K562 (cell line): ENCODE measurements around the gene RIT2. TPM values are rescaled to one million over a fixed set of nuclear protein-coding genes. Genes with fewer than 3 reads are reported as not detected.

ENCODE experiments used
- ATAC-seq: fragments of 200-7000 bp; cut with Tn5 transposase; 3 replicates; pipeline ENCODE4 v1.9.1; 2020; ENCODE audit warnings: moderate library complexity
- BruUV-seq: library from RNA; stranded (reverse); fragments of 400-500 nt; replicated peaks from 2 replicates; lab custom pipeline; 2021; lab: Mats Ljungman, UMichigan
- CTCF ChIA-PET: fragments of 300-600 bp; formaldehyde crosslinking; extraction: SDS; loops from one replicate; lab custom pipeline; 2021; ENCODE audit warnings: low intra/inter-chr PET ratio; lab: Yijun Ruan, JAX
- POLR2A ChIA-PET: fragments of 300-600, 350-650 bp; sonication (Branson Sonifier 250); formaldehyde crosslinking; extraction: SDS; loops from one replicate; lab custom pipeline; 2021; ENCODE audit warnings: antibody characterized with exemption, inconsistent platforms; lab: Yijun Ruan, JAX
- DNase-seq, 4 experiments: peaks; one replicate each; pipeline versions ENCODE4 v3.0.0 to v3.0.0-alpha.2; 2011 to 2018; ENCODE audit warnings: low spot score in 3 of 4, mixed read lengths in 3 of 4; ENCODE audit errors: extremely low read depth in 1 of 4
- FAIRE-seq: peaks from 2 replicates; lab custom pipeline; 2011; peaks lifted over from hg19 to GRCh38; lab: Jason Lieb, UNC
- H2AFZ ChIP-seq: 2 replicates; pipeline ENCODE4 v1.6.0; 2011; ENCODE audit warnings: low read depth, low read length, control low read depth, inconsistent platforms
- H3K27ac ChIP-seq: fragments of 200-600 bp; 3 replicates; pipeline ENCODE4 v1.8.0; 2011; ENCODE audit warnings: low read depth, mild to moderate bottlenecking, control low read depth, inconsistent platforms, low read length, moderate library complexity, mixed read lengths; ENCODE audit errors: extremely low read depth
- H3K27me3 ChIP-seq, 2 experiments: fragments of 300-600 bp in 1 of 2; 2 replicates in 1 of 2; 3 replicates in 1 of 2; pipeline versions ENCODE4 v1.6.0 to v1.8.0; 2011; ENCODE audit warnings: inconsistent platforms in 2 of 2, low read length in 2 of 2, mild to moderate bottlenecking in 1 of 2, mixed read lengths in 1 of 2, moderate library complexity in 1 of 2; ENCODE audit not compliant: control insufficient read depth in 2 of 2, insufficient read depth in 2 of 2
- H3K36me3 ChIP-seq: fragments of 300-600 bp; 3 replicates; pipeline ENCODE4 v1.8.0; 2011; ENCODE audit warnings: mild to moderate bottlenecking, low read length, inconsistent platforms; ENCODE audit not compliant: control insufficient read depth, insufficient read depth
- H3K4me1 ChIP-seq, 2 experiments: fragments of 200-600 bp in 1 of 2; replicated peaks in 1 of 2; 2 replicates in 1 of 2; 3 replicates in 1 of 2; pipeline versions ENCODE4 v1.5.1 to v1.8.0; 2011; ENCODE audit warnings: inconsistent platforms in 2 of 2, low read length in 2 of 2, mild to moderate bottlenecking in 1 of 2, mixed read lengths in 1 of 2, moderate library complexity in 1 of 2; ENCODE audit not compliant: control insufficient read depth in 2 of 2, insufficient read depth in 2 of 2
- H3K4me2 ChIP-seq: 2 replicates; pipeline ENCODE4 v1.6.1; 2011; ENCODE audit warnings: low read length, control low read depth, inconsistent platforms, mixed read lengths; ENCODE audit not compliant: insufficient read depth
- H3K4me3 ChIP-seq: fragments of 200-600 bp; sonication (generic), shearing (Covaris generic); 2 replicates; pipeline ENCODE4 v1.5.1; 2016; ENCODE audit warnings: control low read depth, inconsistent platforms
- H3K79me2 ChIP-seq: fragments of 200-600 bp; 3 replicates; pipeline ENCODE4 v1.8.0; 2011; ENCODE audit warnings: low read length, inconsistent platforms; ENCODE audit not compliant: control insufficient read depth, insufficient read depth
- H3K9ac ChIP-seq, 2 experiments: 2 replicates each; pipeline versions ENCODE4 v1.6.0 to v1.6.1; 2011; ENCODE audit warnings: low read depth in 2 of 2, low read length in 2 of 2, control low read depth in 1 of 2, inconsistent platforms in 1 of 2, mild to moderate bottlenecking in 1 of 2, mixed read lengths in 1 of 2; ENCODE audit not compliant: insufficient read depth in 1 of 2
- H3K9me1 ChIP-seq: one replicate; pipeline ENCODE4 v1.6.0; 2011; ENCODE audit warnings: inconsistent platforms, mild to moderate bottlenecking, low read length, moderate library complexity; ENCODE audit not compliant: control insufficient read depth, insufficient read depth
- H3K9me3 ChIP-seq: replicated peaks from 2 replicates; pipeline ENCODE4 v1.5.1; 2011; ENCODE audit warnings: low read depth, low read length, inconsistent platforms; ENCODE audit not compliant: control insufficient read depth, insufficient read depth
- H4K20me1 ChIP-seq: replicated peaks from 2 replicates; pipeline ENCODE4 v1.6.1; 2011; ENCODE audit warnings: low read length, inconsistent platforms, mixed read lengths; ENCODE audit not compliant: control insufficient read depth, insufficient read depth
- ELK1 ChIP-seq: sonication (generic); formaldehyde crosslinking; IDR thresholded peaks from 2 replicates; pipeline ENCODE4 v1.8.1; 2022; ENCODE audit warnings: missing genetic modification reagents
- GTF3C2 ChIP-seq: IDR thresholded peaks from 3 replicates; pipeline ENCODE4 v1.6.1; 2011; ENCODE audit warnings: borderline replicate concordance, mild to moderate bottlenecking, moderate library complexity; ENCODE audit not compliant: insufficient read length; ENCODE audit errors: extremely low read depth
- HNRNPH1 ChIP-seq: fragments of 200-400 bp; formaldehyde crosslinking; optimal IDR thresholded peaks from 2 replicates; pipeline ENCODE3; 2017; ENCODE audit warnings: low read depth, mild to moderate bottlenecking, low read length, moderate library complexity
- HNRNPK ChIP-seq: fragments of 200-400 bp; formaldehyde crosslinking; IDR thresholded peaks from one replicate; pipeline ENCODE4 v1.6.1; 2018; ENCODE audit warnings: mild to moderate bottlenecking, low read depth, low read length; ENCODE audit not compliant: poor library complexity, severe bottlenecking
- HNRNPUL1 ChIP-seq: fragments of 200-400 bp; formaldehyde crosslinking; IDR thresholded peaks from 2 replicates; pipeline ENCODE4 v1.6.1; 2017; ENCODE audit warnings: low read length
- KLF6 ChIP-seq: fragments of 250-450 bp; sonication (Bioruptor Pico); IDR thresholded peaks from 2 replicates; pipeline ENCODE4 v1.4.0; 2020; ENCODE audit warnings: mild to moderate bottlenecking, moderate library complexity, borderline replicate concordance
- PCBP2 ChIP-seq: fragments of 200-400 bp; formaldehyde crosslinking; IDR thresholded peaks from 2 replicates; pipeline ENCODE4 v1.6.1; 2018; ENCODE audit warnings: low read length, low read depth, mild to moderate bottlenecking, moderate library complexity; ENCODE audit not compliant: poor library complexity, severe bottlenecking
- RNF219 ChIP-seq: fragments of 250-450 bp; sonication (Bioruptor Pico); IDR thresholded peaks from 2 replicates; pipeline ENCODE4 v1.5.0; 2022; ENCODE audit warnings: mild to moderate bottlenecking
- TFAM ChIP-seq: fragments of 250-450 bp; sonication (Bioruptor Pico); conservative IDR thresholded peaks from 2 replicates; pipeline ENCODE4 v1.5.0; 2021; ENCODE audit warnings: mild to moderate bottlenecking, moderate library complexity
- XRCC3 ChIP-seq: fragments of 450-650 bp; IDR thresholded peaks from 2 replicates; pipeline ENCODE4 v1.6.1; 2017; ENCODE audit warnings: mild to moderate bottlenecking, moderate library complexity
- ZNF197 ChIP-seq: fragments of 200-800 bp; sonication (Bioruptor generic); IDR thresholded peaks from 2 replicates; pipeline ENCODE4 v1.6.1; 2016; ENCODE audit warnings: low read depth, missing genetic modification characterization, missing compliant biosample characterization
- WGBS: fragments of 100-300 bp; shearing (Covaris generic); methylation state at CpG from one replicate; pipeline ENCODE4 v1.1.6; 2016; ENCODE audit warnings: low coverage, mixed read lengths; ENCODE audit not compliant: insufficient coverage; ENCODE audit errors: missing lambda C conversion rate; 5-methylcytosine and 5-hydroxymethylcytosine counted together
- in situ Hi-C: fragments of 300-500 bp; cut with MboI; formaldehyde crosslinking; loops from 4 replicates; pipeline ENCODE4 v1.15.0; 2018; ENCODE audit warnings: inconsistent platforms, mixed read lengths
- intact Hi-C: fragments of 100-400 bp; cut with micrococcal nuclease; formaldehyde crosslinking; loops from 2 replicates; pipeline ENCODE4 v1.14.2; 2022
- polyA plus RNA-seq, 8 experiments: library from polyadenylated mRNA; depleted of rRNA in 4 of 8; stranded (reverse) in 5 of 8; unstranded in 3 of 8; fragments of >200 nt; fragmentation: Nextera tagmentation in 2 of 8; fragmentation: Illumina TruSeq in 1 of 8; extraction: Ambion mirVana in 2 of 8; extraction: Trizol in 1 of 8; gene quantifications; 2 replicates each; pipeline versions ENCODE4 v1.2.1 to v1.2.3, GENCODE V29; 2011 to 2014; ENCODE audit warnings: inconsistent platforms in 1 of 8, missing spikeins in 1 of 8
- total RNA-seq, 7 experiments: library from RNA; depleted of rRNA in 6 of 7; stranded (reverse); fragments of >200 nt in 6 of 7; fragmentation: Illumina TruSeq in 2 of 7; extraction: Trizol in 2 of 7; gene quantifications; 2 replicates each; pipeline versions ENCODE4 v1.2.1 to v1.2.3, GENCODE V29; 2011 to 2021; ENCODE audit warnings: low replicate concordance in 1 of 7

RIT2 gene
- total and polyA plus RNA-seq, 9 of the 15 experiments (the other 6 are each of a cell fraction or from before 2014, with no cell fraction given), result not detected

GRCh38 chr18:43046322-43046721 is 69.2 kb downstream of the RIT2 start (continued):
- no peak for TF ChIP-seq KLF6

GRCh38 chr18:43043626-43044025 is 71.9 kb downstream of the RIT2 start:
- ChIA-PET CTCF (no interaction called here), POLR2A (no interaction called here)
- Histone ChIP-seq H3K79me2 (no peaks in the 10 kb centered on the region), H3K27me3 (no peaks in the 10 kb centered on the region), H3K4me3 (no peak overlapping the region), H4K20me1 (no peaks in the 10 kb centered on the region), H2AFZ (no peak overlapping the region), H3K27ac (no peak overlapping the region), H3K9ac (no peak overlapping the region), H3K4me1 (no peaks in the 10 kb centered on the region), H3K36me3 (no peaks in the 10 kb centered on the region), H3K9me1 (no peaks in the 10 kb centered on the region), H3K9me3 (no peaks in the 10 kb centered on the region), H3K4me2 (no peak overlapping the region)
- FAIRE-seq (no peak), DNase-seq (no peak), ATAC-seq (no peak)
- intact Hi-C loops, result no loop called here
- in situ Hi-C loops, result no loop called here
- WGBS, result 0% methylated on average over 3 of the region's 4 CpGs
- no TSS peak for BruUV-seq
- TF ChIP-seq PCBP2 (no peak), ZNF197 (no peak), HNRNPH1 (no peak), XRCC3 (no peak), ELK1 (CRISPR knock-in tag) (no peak), HNRNPUL1 (no peak), GTF3C2 (no peak), HNRNPK (no peak), RNF219 (no peak), TFAM (no peak)
